Left kidney (tissue), 2 donors: Measurements from ENCODE around the gene CHAD. TPM values are rescaled to one million over a fixed set of nuclear protein-coding genes. Genes with fewer than 3 reads are reported as not detected.

Source experiments
- DNase-seq: peaks from one replicate; pipeline ENCODE4 v3.0.0-alpha.2; 2013
- polyA plus RNA-seq: library from polyadenylated mRNA; unstranded; fragments of 120-200 nt; gene quantifications from one replicate; pipeline ENCODE4 v1.2.1, GENCODE V29; 2013; ENCODE audit not compliant: insufficient read length

CHAD gene
- polyA plus RNA-seq, 1 donor: 4.0 TPM

- DNase-seq: no peak
Observed at GRCh38 chr17:50458701-50459676, 9.7 kb downstream of the CHAD start.

- DNase-seq: no peak
Observed at GRCh38 chr17:50458270-50458669, 10.4 kb downstream of the CHAD start.

GRCh38 chr17:50457621-50458020 lies 11.1 kb downstream of the CHAD start:
- DNase-seq: no peak

GRCh38 chr17:50453901-50454300 lies 14.8 kb downstream of the CHAD start:
- no peak for DNase-seq

- no peak for DNase-seq
Observed at GRCh38 chr17:50452630-50453300, 15.9 kb downstream of the CHAD start.

- no peak for DNase-seq
Observed at GRCh38 chr17:50451943-50452629, 16.6 kb downstream of the CHAD start.

- no peak for DNase-seq
Observed at GRCh38 chr17:50448643-50449042, 20.0 kb downstream of the CHAD start.

- DNase-seq: no peak
Observed at GRCh38 chr17:50447870-50448595, 20.6 kb downstream of the CHAD start.

GRCh38 chr17:50445730-50446325 lies 22.9 kb downstream of the CHAD start:
- DNase-seq: no peak

GRCh38 chr17:50444841-50445715 lies 23.6 kb downstream of the CHAD start:
- no peak for DNase-seq

GRCh38 chr17:50443505-50443974 lies 25.1 kb downstream of the CHAD start:
- DNase-seq: no peak

GRCh38 chr17:50440838-50441829 lies 27.5 kb downstream of the CHAD start:
- no peak for DNase-seq

GRCh38 chr17:50440172-50440837 lies 28.4 kb downstream of the CHAD start:
- no peak for DNase-seq

GRCh38 chr17:50439008-50439407 lies 29.7 kb downstream of the CHAD start:
- no peak for DNase-seq

GRCh38 chr17:50437409-50437808 lies 31.3 kb downstream of the CHAD start:
- DNase-seq: no peak

GRCh38 chr17:50432125-50432762 lies 36.4 kb downstream of the CHAD start:
- DNase-seq: no peak

GRCh38 chr17:50430821-50431618 lies 37.7 kb downstream of the CHAD start:
- DNase-seq: no peak
